ENCODE measurements around the gene FSCN2. TPM values are rescaled to one million over a fixed set of nuclear protein-coding genes. Genes with fewer than 3 reads are reported as not detected.

Gene FSCN2
- total RNA-seq, 1 experiment from 2014 or later = 2.9 TPM

- Histone ChIP-seq H3K36me3 (ENCODE audit: control insufficient read depth, insufficient read depth, low read length) (peaks cover 16% of the 10 kb centered on the region), H3K27me3 (replicated peaks; ENCODE audit: control insufficient read depth, insufficient read depth, low read length) (no peaks in the 10 kb centered on the region), H3K4me3 (ENCODE audit: low read depth, low read length) (peak overlapping the region; percentile 72), H3K4me1 (peaks cover 42% of the 10 kb centered on the region), H3K9me3 (no peaks in the 10 kb centered on the region)
- DNase-seq = peak; percentile 4 to 49
- peaks cover 24% of the 10 kb centered on the region for H3K4me1 Mint-ChIP-seq (ENCODE audit: low read depth, unreplicated experiment)
- no peaks in the 10 kb centered on the region for H3K9me3 Mint-ChIP-seq (ENCODE audit: unreplicated experiment)
- peak overlapping the region; percentile 94 for H3K27ac Mint-ChIP-seq (ENCODE audit: unreplicated experiment)
- intact Hi-C loops (cut with micrococcal nuclease; ENCODE audit: unreplicated experiment) = loop anchor here (10.0 kb wide), 1 partner anchor 121 kb away; the partner anchor contains the start of gene BAHCC1
- ChIA-PET CTCF (interaction anchor here (0.6 to 1.2 kb wide), 2 partner anchors 31 to 355 kb away, joined by 3 read pairs; no protein-coding TSS in a partner anchor), POLR2A (interaction anchor here (0.6 to 1.1 kb wide), 3 partner anchors 15 to 121 kb away, joined by 3 to 4 read pairs (median 4); partner anchors contain the start of gene BAHCC1)
- H3K27me3 Mint-ChIP-seq (ENCODE audit: insufficient read depth, unreplicated experiment) = no peaks in the 10 kb centered on the region
- no TSS peak for BruUV-seq (replicated peaks)
- H3K36me3 Mint-ChIP-seq (ENCODE audit: insufficient read depth, unreplicated experiment) = peaks cover 66% of the 10 kb centered on the region
- TF ChIP-seq CTCF (IDR thresholded peaks at IDR 0.05; ENCODE audit: insufficient read depth in 1 of 2, low read depth in 1 of 2, low read length in 1 of 2, severe bottlenecking in 1 of 2, unreplicated experiment in 1 of 2) = no peak
- H3K4me3 Mint-ChIP-seq (ENCODE audit: unreplicated experiment) = peak overlapping the region; percentile 92
Observed at GRCh38 chr17:81515530-81516041, 12.6 kb upstream of the FSCN2 start.

- H3K4me1 ChIP-seq = peaks cover 34% of the 10 kb centered on the region
- H3K4me3 ChIP-seq (ENCODE audit: low read depth, low read length) = no peak overlapping the region
- POLR2A ChIA-PET = no interaction called here
Observed at GRCh38 chr17:81516439-81516838, 11.7 kb upstream of the FSCN2 start.

GRCh38 chr17:81517009-81517338 lies 11.2 kb upstream of the FSCN2 start:
- peaks cover 52% of the 10 kb centered on the region for H3K36me3 Mint-ChIP-seq (ENCODE audit: insufficient read depth, unreplicated experiment)
- Histone ChIP-seq H3K27me3 (replicated peaks; ENCODE audit: control insufficient read depth, insufficient read depth, low read length) (no peaks in the 10 kb centered on the region), H3K4me1 (peaks cover 33% of the 10 kb centered on the region), H3K9me3 (no peaks in the 10 kb centered on the region), H3K36me3 (ENCODE audit: control insufficient read depth, insufficient read depth, low read length) (peaks cover 6% of the 10 kb centered on the region), H3K4me3 (ENCODE audit: low read depth, low read length) (no peak overlapping the region)
- no peaks in the 10 kb centered on the region for H3K27me3 Mint-ChIP-seq (ENCODE audit: insufficient read depth, unreplicated experiment)
- BruUV-seq (replicated peaks) = no TSS peak
- H3K9me3 Mint-ChIP-seq (ENCODE audit: unreplicated experiment) = no peaks in the 10 kb centered on the region
- no peak for TF ChIP-seq CTCF (IDR thresholded peaks at IDR 0.05; ENCODE audit: insufficient read depth in 1 of 2, low read depth in 1 of 2, low read length in 1 of 2, severe bottlenecking in 1 of 2, unreplicated experiment in 1 of 2)
- H3K4me3 Mint-ChIP-seq (ENCODE audit: unreplicated experiment) = peak overlapping the region; percentile 92
- intact Hi-C loops (cut with micrococcal nuclease; ENCODE audit: unreplicated experiment) = loop anchor here (10.0 kb wide), 1 partner anchor 122 kb away; the partner anchor contains the start of gene BAHCC1
- peak overlapping the region; percentile 94 for H3K27ac Mint-ChIP-seq (ENCODE audit: unreplicated experiment)
- CTCF ChIA-PET = no interaction called here
- peak in 1 of 2 experiments; percentile 46 for DNase-seq
- POLR2A ChIA-PET = no interaction called here
- peaks cover 20% of the 10 kb centered on the region for H3K4me1 Mint-ChIP-seq (ENCODE audit: low read depth, unreplicated experiment)

More at GRCh38 chr17:81516439-81516838, 11.7 kb upstream of the FSCN2 start:
- Histone ChIP-seq H3K27me3 (replicated peaks; ENCODE audit: control insufficient read depth, insufficient read depth, low read length) (no peaks in the 10 kb centered on the region), H3K9me3 (no peaks in the 10 kb centered on the region), H3K36me3 (ENCODE audit: control insufficient read depth, insufficient read depth, low read length) (peaks cover 10% of the 10 kb centered on the region)
- no peak for TF ChIP-seq CTCF (IDR thresholded peaks at IDR 0.05; ENCODE audit: insufficient read depth in 1 of 2, low read depth in 1 of 2, low read length in 1 of 2, severe bottlenecking in 1 of 2, unreplicated experiment in 1 of 2)
- BruUV-seq (replicated peaks) = no TSS peak
- Mint-ChIP-seq H3K9me3 (ENCODE audit: unreplicated experiment) (no peaks in the 10 kb centered on the region), H3K4me1 (ENCODE audit: low read depth, unreplicated experiment) (peaks cover 24% of the 10 kb centered on the region), H3K4me3 (ENCODE audit: unreplicated experiment) (peak overlapping the region; percentile 92), H3K27ac (ENCODE audit: unreplicated experiment) (peak overlapping the region; percentile 94), H3K36me3 (ENCODE audit: insufficient read depth, unreplicated experiment) (peaks cover 57% of the 10 kb centered on the region), H3K27me3 (ENCODE audit: insufficient read depth, unreplicated experiment) (no peaks in the 10 kb centered on the region)
- intact Hi-C loops (cut with micrococcal nuclease; ENCODE audit: unreplicated experiment) = loop anchor here (10.0 kb wide), 1 partner anchor 122 kb away; the partner anchor contains the start of gene BAHCC1
- CTCF ChIA-PET = no interaction called here
- DNase-seq = no peak
